ENCODE data around the gene SH2D3C.

GRCh38 chr9:127715470-127716337, 62.8 kb downstream of the SH2D3C start, which contains the start of the genes PTRH1 and TTC16:
- TF ChIP-seq, protein P1, sequence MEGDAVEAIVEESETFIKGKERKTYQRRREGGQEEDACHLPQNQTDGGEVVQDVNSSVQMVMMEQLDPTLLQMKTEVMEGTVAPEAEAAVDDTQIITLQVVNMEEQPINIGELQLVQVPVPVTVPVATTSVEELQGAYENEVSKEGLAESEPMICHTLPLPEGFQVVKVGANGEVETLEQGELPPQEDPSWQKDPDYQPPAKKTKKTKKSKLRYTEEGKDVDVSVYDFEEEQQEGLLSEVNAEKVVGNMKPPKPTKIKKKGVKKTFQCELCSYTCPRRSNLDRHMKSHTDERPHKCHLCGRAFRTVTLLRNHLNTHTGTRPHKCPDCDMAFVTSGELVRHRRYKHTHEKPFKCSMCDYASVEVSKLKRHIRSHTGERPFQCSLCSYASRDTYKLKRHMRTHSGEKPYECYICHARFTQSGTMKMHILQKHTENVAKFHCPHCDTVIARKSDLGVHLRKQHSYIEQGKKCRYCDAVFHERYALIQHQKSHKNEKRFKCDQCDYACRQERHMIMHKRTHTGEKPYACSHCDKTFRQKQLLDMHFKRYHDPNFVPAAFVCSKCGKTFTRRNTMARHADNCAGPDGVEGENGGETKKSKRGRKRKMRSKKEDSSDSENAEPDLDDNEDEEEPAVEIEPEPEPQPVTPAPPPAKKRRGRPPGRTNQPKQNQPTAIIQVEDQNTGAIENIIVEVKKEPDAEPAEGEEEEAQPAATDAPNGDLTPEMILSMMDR (IDR thresholded peaks at IDR 0.05; ENCODE audit: low read length): no peak
- TF ChIP-seq EZH2phosphoT487 (IDR thresholded peaks at IDR 0.05; ENCODE audit: low read length) (no peak), EZH2 (optimal IDR thresholded peaks at IDR 0.05; ENCODE audit: low read depth, low read length) (no peak)
